ENCODE measurements around the gene GNAO1. TPM values are rescaled to one million over a fixed set of nuclear protein-coding genes. Genes with fewer than 3 reads are reported as not detected.

Gene GNAO1
- total RNA-seq, 4 donors from 2014 or later: 0.67 to 4.0 (median 2.2) TPM

GRCh38 chr16:56354016-56354415 is 162.7 kb downstream of the GNAO1 start:
- intact Hi-C loops (cut with DNase I; ENCODE audit: low total_unique reads): no loop called here
- H3K4me3 ChIP-seq (ENCODE audit: low read depth, poor library complexity, severe bottlenecking): no peak overlapping the region
- 91 to 93% methylated on average over 7 of the region's 7 CpGs for WGBS, 2 donors
- peak in 1 of 2 donors; percentile 85 for DNase-seq (ENCODE audit: low spot score in 2 of 2)
- TF ChIP-seq POLR2A (IDR thresholded peaks at IDR 0.05): no peak
- no peak for TF ChIP-seq CTCF (IDR thresholded peaks at IDR 0.05)

- 93 to 94% methylated on average over 17 of the region's 17 CpGs for WGBS, 2 donors
- intact Hi-C loops (cut with DNase I; ENCODE audit: low total_unique reads): no loop called here
- no peak overlapping the region for H3K4me3 ChIP-seq (ENCODE audit: low read depth, poor library complexity, severe bottlenecking)
- peak in 1 of 2 donors; percentile 82 for DNase-seq (ENCODE audit: low spot score in 2 of 2)
- no peak for TF ChIP-seq POLR2A (IDR thresholded peaks at IDR 0.05)
- no peak for TF ChIP-seq CTCF (IDR thresholded peaks at IDR 0.05)
Observed at GRCh38 chr16:56354746-56355145, 163.5 kb downstream of the GNAO1 start.

GRCh38 chr16:56355221-56355620 is 163.9 kb downstream of the GNAO1 start:
- intact Hi-C loops (cut with DNase I; ENCODE audit: low total_unique reads): no loop called here
- DNase-seq (ENCODE audit: low spot score in 2 of 2): peak in 1 of 2 donors; percentile 72
- WGBS, 2 donors: 95 to 97% methylated on average over 9 of the region's 9 CpGs
- TF ChIP-seq CTCF (IDR thresholded peaks at IDR 0.05): no peak
- no peak overlapping the region for H3K4me3 ChIP-seq (ENCODE audit: low read depth, poor library complexity, severe bottlenecking)

GRCh38 chr16:56355786-56356275 is 164.5 kb downstream of the GNAO1 start:
- H3K4me3 ChIP-seq (ENCODE audit: low read depth, poor library complexity, severe bottlenecking): no peak overlapping the region
- no peak for TF ChIP-seq CTCF (IDR thresholded peaks at IDR 0.05)
- no peak for TF ChIP-seq POLR2A (IDR thresholded peaks at IDR 0.05)
- peak in 1 of 2 donors; percentile 82 for DNase-seq (ENCODE audit: low spot score in 2 of 2)
- WGBS, 2 donors: 75 to 76% methylated on average over 14 of the region's 14 CpGs
- intact Hi-C loops (cut with DNase I; ENCODE audit: low total_unique reads): no loop called here

GRCh38 chr16:56356276-56357240 is 165.3 kb downstream of the GNAO1 start:
- TF ChIP-seq POLR2A (IDR thresholded peaks at IDR 0.05) (no peak), CTCF (IDR thresholded peaks at IDR 0.05) (peak in 1 of 3 donors; percentile 81)
- peak; percentile 55 to 94 for DNase-seq (ENCODE audit: low spot score in 2 of 2)
- intact Hi-C loops (cut with DNase I; ENCODE audit: low total_unique reads): no loop called here
- no peak overlapping the region for H3K4me3 ChIP-seq (ENCODE audit: low read depth, poor library complexity, severe bottlenecking)
- WGBS, 2 donors: 6 to 9% methylated on average over 33 of the region's 33 CpGs
